Ammon's horn (tissue), 1 donor: Measurements from ENCODE around the gene SVOPL.

ENCODE experiments used
- DNase-seq: peaks from one replicate; pipeline ENCODE4 v3.0.0-alpha.2; 2016; ENCODE audit warnings: low spot score

SVOPL gene

DNA sequence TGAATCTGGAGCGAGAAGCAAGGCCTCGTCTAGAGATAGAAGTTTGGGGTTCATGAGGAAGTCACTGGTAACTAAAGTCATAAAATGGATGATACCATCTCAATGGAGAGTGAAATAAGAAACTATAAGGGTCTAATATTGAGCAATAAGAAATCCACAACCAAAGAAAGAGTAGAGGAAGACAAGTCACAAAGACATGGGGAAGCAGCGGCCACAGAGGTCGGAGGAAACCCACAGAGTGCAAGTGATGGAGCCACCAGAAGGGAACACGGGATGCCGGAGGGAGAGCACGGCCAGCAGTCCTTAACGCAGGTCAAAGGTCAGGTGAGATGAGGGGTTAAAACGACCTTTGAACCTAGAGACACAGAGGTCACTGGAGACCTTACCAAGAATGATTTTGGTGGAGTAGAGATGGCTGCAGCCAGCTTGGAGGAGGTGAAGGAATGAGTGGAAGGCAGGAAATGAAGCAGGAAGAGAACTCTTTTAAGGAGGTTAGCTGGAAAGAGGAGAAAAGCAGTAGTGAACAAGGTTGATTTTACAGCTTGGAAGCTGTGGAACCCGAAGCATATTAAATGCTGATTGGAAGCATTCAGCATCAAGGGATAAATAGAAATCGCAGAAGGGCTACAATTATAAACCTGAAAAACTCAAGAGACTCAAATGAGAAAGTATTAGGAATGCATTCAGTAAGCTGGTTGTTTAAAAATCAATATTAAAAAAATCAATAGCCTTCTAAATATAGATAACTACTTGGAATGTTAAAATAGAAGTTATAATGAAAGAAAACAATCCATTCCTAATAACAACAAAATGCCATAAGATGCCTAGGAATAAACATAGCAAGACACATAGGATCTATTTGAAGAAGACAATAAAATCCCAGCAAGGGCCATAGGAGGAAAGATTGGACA lies 93.7 kb downstream of the SVOPL start:
- DNase-seq, result no peak

- no peak for DNase-seq
Observed at GRCh38 chr7:138606236-138606635, 94.9 kb downstream of the SVOPL start.

GRCh38 chr7:138603549-138604318 lies 97.4 kb downstream of the SVOPL start:
- DNase-seq, result no peak

DNA sequence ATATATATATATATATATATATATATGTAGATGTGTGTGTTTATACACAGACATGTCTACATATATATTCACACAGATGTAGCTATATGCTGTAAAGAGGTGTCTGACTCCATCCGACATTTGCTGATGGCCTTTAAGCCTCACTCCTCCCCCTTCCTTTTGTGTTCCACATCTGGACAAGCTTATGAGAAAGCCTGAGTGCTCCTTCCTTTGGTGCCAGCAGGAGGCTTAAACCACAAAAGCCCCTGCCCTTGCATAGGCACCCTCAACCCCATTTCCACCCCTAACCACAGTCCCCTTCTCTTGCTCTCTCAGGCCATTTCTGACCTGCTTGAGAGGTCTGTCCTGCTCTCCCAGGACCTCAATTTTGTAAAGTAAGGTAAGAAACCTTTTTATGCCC lies 98.7 kb downstream of the SVOPL start:
- no peak for DNase-seq

GRCh38 chr7:138595454-138595853 lies 105.7 kb downstream of the SVOPL start:
- DNase-seq, result no peak

DNA sequence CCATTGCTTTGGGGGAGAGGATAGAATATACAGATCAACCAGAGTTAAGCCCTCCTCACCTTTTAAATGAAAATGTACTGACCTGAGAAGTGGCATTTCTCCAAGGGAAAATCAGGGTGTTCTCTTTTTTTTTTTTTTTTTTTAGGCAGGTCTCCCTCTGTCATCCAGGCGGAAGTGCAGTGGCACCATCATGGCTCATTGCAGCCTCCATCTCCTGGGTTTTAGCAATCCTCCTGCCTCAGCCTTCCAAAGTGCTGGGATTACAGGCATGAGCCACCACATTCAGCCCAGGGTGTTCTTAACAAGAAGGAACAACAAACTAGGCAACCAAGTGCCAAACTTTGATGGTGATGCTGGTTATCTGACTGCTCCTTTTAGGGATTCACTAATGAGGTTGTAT lies 111.0 kb downstream of the SVOPL start:
- no peak for DNase-seq

GRCh38 chr7:138588986-138589385 lies 112.2 kb downstream of the SVOPL start:
- DNase-seq, result no peak

DNA sequence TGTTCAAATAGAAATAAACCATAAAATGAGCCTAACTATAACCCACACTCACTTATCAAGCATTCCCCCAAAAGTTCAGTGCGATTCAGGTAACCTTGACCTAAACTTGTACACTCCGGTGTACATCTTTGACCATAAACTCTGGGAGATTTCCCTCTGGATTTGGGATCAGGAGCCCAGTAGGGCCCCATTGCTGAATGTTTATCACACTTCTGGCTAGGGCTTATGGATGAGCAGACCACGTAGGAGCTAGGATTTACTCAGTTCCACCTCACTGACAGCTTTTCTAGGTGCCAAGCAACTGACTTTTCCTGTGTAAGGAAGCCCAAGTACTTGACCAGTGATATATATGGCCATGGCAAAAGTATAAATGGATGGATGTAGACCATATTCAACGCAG lies 113.7 kb downstream of the SVOPL start:
- DNase-seq, result no peak

DNA sequence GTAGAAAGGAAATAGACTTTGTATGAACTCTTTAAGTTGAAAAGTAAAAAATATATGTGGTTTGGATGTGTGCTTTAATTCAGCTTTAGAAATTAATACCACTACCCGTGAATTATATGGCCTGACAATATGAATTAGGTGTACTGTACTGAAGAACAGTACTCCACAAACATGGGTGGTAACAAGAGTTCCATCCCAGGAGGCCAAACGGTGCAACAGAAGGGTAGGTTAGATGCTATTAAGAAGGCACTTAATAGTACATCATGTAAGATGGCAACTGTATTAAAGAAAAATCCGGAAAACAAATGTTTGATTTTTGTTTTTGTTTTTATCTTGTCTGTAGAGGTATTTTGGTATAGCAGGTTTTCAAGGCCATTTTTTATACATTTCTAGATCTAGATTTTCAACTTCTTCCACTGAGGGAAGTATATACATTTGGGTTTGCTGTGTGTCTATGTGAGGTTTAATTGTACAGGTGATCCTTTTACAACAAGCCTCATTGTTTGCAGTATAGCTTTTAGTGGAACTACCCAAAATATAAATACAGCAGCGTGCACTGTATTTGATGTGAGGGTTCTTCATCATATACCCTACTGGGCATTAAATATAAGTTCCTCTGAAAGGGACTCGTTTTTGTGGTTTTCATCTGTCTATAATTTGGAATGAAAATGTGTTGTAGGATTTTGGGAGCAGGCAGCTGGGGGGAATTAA lies 115.7 kb downstream of the SVOPL start:
- no peak for DNase-seq

- no peak for DNase-seq
Observed at GRCh38 chr7:138584696-138585095, 116.5 kb downstream of the SVOPL start.

GRCh38 chr7:138584283-138584682 lies 116.9 kb downstream of the SVOPL start:
- no peak for DNase-seq

GRCh38 chr7:138581065-138581464 lies 120.1 kb downstream of the SVOPL start:
- no peak for DNase-seq

DNA sequence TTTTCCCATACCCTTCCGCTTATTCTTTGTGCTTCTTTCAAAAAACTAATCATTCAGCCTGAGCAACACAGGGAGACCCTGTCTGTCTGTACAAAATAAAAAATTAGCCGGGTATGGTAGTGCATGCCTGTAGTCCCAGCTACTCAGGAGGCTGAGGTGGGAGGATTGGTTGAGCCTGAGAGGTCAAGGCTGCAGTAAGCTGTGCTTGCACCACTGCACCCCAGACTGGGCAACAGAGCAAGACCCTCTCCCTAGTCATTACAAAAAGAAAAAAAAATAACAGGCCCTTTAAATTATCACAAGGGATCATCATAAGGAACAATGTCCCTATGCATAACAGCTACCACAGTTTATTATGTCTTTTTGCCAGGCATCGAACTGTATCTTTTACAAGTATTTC lies 121.5 kb downstream of the SVOPL start:
- DNase-seq, result no peak

GRCh38 chr7:138579136-138579535 lies 122.0 kb downstream of the SVOPL start:
- DNase-seq, result no peak

DNA sequence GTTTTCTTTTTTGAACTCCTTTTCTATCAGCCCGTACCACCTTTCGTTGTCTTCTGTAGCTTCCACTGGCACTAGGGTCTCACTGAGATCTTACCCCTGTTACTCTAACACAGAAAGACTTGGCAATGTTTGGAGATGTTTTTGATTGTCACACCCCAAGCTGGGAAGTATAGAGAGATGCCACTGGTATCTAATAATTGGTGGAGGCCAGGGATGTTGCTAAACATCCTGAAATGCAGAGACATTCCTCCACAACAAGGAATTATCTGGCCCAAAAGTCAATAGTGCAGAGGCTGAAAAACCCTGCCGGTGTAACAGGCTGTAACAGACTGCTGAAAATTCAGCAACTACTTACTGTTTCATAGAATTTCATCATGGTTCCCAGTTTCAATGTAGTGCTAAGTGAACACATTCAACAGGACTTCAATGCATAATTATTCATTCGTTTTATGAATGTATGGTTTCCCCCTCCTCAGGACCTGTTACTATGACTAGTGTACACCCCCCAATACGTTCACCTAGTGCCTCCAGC lies 125.2 kb downstream of the SVOPL start:
- no peak for DNase-seq

- no peak for DNase-seq
Observed at GRCh38 chr7:138573741-138574140, 127.4 kb downstream of the SVOPL start.

GRCh38 chr7:138570715-138571114 lies 130.4 kb downstream of the SVOPL start:
- no peak for DNase-seq

DNA sequence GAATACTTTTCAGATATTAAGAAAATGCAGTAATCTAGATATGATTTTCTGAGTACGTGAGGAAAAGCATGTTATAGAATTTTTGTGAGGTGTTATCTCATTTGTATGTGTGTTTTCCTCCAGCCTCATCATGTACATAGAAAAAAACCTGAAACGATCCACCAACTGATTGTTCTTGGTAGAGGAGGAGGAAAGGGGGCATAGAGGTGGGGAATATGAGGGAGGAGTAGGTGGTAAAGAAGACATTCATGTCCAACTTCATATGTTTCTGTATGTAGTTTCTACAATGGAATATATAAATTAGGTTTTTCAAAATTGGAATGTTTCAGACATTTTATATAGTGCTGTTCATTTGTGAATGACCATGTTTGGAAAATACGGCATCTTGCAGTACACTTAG lies 131.7 kb downstream of the SVOPL start:
- DNase-seq, result no peak

DNA sequence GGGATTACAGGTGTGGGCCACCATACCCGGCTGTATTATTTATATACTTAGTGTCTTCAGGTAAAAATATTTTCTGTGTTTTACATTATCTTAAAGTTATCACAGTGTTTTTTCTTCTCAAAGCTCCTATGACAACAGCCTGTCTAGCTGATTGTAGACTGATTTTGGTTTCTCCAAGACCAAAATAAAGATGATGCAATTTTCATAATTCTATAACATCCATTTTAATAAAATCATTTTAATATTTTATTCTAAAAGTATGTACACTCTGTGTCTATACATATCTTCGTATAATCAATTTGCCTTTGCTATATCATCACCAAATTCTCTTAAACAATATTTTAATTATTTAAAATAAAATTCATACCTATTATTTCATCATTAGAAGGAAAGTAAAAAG lies 132.5 kb downstream of the SVOPL start:
- no peak for DNase-seq

- no peak for DNase-seq
Observed at GRCh38 chr7:138565451-138566114, 135.6 kb downstream of the SVOPL start.

DNA sequence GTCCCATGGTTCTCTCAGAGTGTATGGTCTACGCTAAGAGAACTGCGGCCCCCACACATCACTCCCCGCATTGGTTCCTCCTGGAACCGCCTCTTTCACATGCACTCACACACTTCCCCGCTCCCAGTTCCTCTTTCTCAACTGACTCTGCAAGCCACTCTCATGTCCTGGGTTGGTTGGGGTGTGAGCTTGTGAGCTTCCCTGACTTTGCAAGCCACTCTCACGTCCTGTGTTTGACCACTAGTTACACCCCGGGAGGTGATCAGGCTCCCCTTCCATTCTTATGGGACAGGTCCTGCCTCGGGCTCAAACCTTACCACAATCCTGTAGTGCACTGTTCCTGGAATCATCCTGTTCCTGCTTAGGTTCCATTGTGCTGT lies 136.1 kb downstream of the SVOPL start:
- no peak for DNase-seq

DNA sequence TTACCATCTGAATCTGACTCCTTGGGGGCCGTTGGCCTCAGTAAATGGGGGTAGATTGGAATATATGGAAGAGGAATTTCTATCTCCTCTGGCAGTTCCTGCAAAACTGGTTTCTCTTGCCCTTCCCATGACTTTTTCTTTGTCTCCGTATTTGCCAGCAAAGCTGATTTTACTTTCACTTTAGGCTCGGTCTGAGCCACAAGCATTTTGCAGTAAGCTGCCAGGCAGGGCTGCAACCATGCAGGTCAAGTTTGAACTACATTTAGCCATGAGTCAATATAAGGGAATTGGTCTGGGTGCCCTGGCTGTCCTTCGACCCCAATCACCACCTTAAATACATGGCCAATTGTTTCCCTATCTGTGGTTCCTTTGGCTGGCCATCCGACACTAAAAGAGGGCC lies 136.8 kb downstream of the SVOPL start:
- DNase-seq, result no peak
